ENCODE data around the gene ZC3H7B. TPM values are rescaled to one million over a fixed set of nuclear protein-coding genes. Genes with fewer than 3 reads are reported as not detected.

Gene ZC3H7B
- total RNA-seq, 4 donors from 2014 or later, result 32.9 to 39.4 (median 35.9) TPM

- ATAC-seq (ENCODE audit: low FRiP score) (no peak), DNase-seq (ENCODE audit: low spot score) (no peak)
- TF ChIP-seq CTCF (IDR thresholded peaks at IDR 0.05), result no peak
These were observed 10.2 kb downstream of the ZC3H7B start for GRCh38 chr22:41311487-41311886.

- no peak for ATAC-seq (ENCODE audit: low FRiP score)
- TF ChIP-seq CTCF (IDR thresholded peaks at IDR 0.05), result no peak
- no peak for DNase-seq (ENCODE audit: low spot score)
These were observed 13.5 kb downstream of the ZC3H7B start for GRCh38 chr22:41314821-41315220.

GRCh38 chr22:41315586-41315985, 14.3 kb downstream of the ZC3H7B start:
- DNase-seq (ENCODE audit: low spot score) (no peak), ATAC-seq (ENCODE audit: low FRiP score) (no peak)
- TF ChIP-seq CTCF (IDR thresholded peaks at IDR 0.05), result no peak

GRCh38 chr22:41320416-41321240, 19.3 kb downstream of the ZC3H7B start:
- DNase-seq (ENCODE audit: low spot score) (no peak), ATAC-seq (ENCODE audit: low FRiP score) (no peak)
- TF ChIP-seq CTCF (IDR thresholded peaks at IDR 0.05), result no peak

- ATAC-seq (ENCODE audit: low FRiP score) (no peak), DNase-seq (ENCODE audit: low spot score) (no peak)
- no peak for TF ChIP-seq CTCF (IDR thresholded peaks at IDR 0.05)
These were observed 23.6 kb downstream of the ZC3H7B start for GRCh38 chr22:41324821-41325528.

GRCh38 chr22:41327124-41327523, 25.8 kb downstream of the ZC3H7B start:
- ATAC-seq (ENCODE audit: low FRiP score) (peak; percentile 21), DNase-seq (ENCODE audit: low spot score) (no peak)
- TF ChIP-seq CTCF (IDR thresholded peaks at IDR 0.05), result no peak

Measured in omental fat pad (tissue), 4 donors.